SK-N-SH (cell line): Measurements from ENCODE around the gene RIOK1. TPM values are rescaled to one million over a fixed set of nuclear protein-coding genes. Genes with fewer than 3 reads are reported as not detected.

ENCODE experiments used
- CTCF ChIA-PET: fragments of 300-600, 350-600 bp; formaldehyde crosslinking; extraction: SDS; loops from one replicate; lab custom pipeline; 2021; lab: Yijun Ruan, JAX
- POLR2A ChIA-PET: fragments of 350-600 bp; sonication (Branson Sonifier 250); formaldehyde crosslinking; extraction: SDS; loops from one replicate; lab custom pipeline; 2020; ENCODE audit warnings: antibody characterized with exemption, inconsistent platforms; lab: Yijun Ruan, JAX
- DNase-seq: peaks from one replicate; pipeline ENCODE4 v3.0.0; 2012
- H2AFZ ChIP-seq: fragments of 200-600 bp; sonication (generic); 2 replicates; pipeline ENCODE4 v1.8.1; 2016; ENCODE audit warnings: antibody characterized with exemption, mild to moderate bottlenecking, low read depth
- H3F3A ChIP-seq: fragments of 200-600 bp; sonication (generic); replicated peaks from 2 replicates; pipeline ENCODE3; 2016; ENCODE audit warnings: antibody characterized with exemption, mild to moderate bottlenecking; ENCODE audit not compliant: insufficient read depth
- H3K27ac ChIP-seq, 2 experiments: fragments of 200-500 bp in 1 of 2; fragments of 200-600 bp in 1 of 2; sonication (Bioruptor generic) in 1 of 2; sonication (generic), shearing (Covaris generic) in 1 of 2; 2 replicates each; pipeline versions ENCODE4 v1.5.1 to v1.6.1; 2014 to 2016; ENCODE audit warnings: low read depth in 2 of 2, inconsistent platforms in 1 of 2, low read length in 1 of 2, mild to moderate bottlenecking in 1 of 2, mixed read lengths in 1 of 2
- H3K27me3 ChIP-seq: fragments of 200-600 bp; sonication (generic), shearing (Covaris generic); 2 replicates; pipeline ENCODE4 v1.6.1; 2016; ENCODE audit warnings: mixed run types; ENCODE audit not compliant: insufficient read depth
- H3K36me3 ChIP-seq, 2 experiments: fragments of 200-500 bp in 1 of 2; fragments of 200-600 bp in 1 of 2; sonication (Bioruptor generic) in 1 of 2; sonication (generic) in 1 of 2; replicated peaks in 1 of 2; 2 replicates each; pipeline versions ENCODE3 to v1.5.1; 2014 to 2016; ENCODE audit warnings: low read length in 1 of 2, mild to moderate bottlenecking in 1 of 2; ENCODE audit not compliant: insufficient read depth in 2 of 2, control insufficient read depth in 1 of 2
- H3K4me1 ChIP-seq, 2 experiments: fragments of 200-500 bp in 1 of 2; fragments of 200-600 bp in 1 of 2; sonication (Bioruptor generic) in 1 of 2; sonication (generic), shearing (Covaris generic) in 1 of 2; 2 replicates each; pipeline versions ENCODE4 v1.5.1 to v1.6.1; 2014 to 2016; ENCODE audit warnings: low read depth in 1 of 2, low read length in 1 of 2, mixed run types in 1 of 2; ENCODE audit not compliant: insufficient read depth in 2 of 2, control insufficient read depth in 1 of 2
- H3K4me2 ChIP-seq: fragments of 200-600 bp; sonication (generic), shearing (Covaris generic); 2 replicates; pipeline ENCODE4 v1.6.1; 2017; ENCODE audit warnings: mixed run types
- H3K4me3 ChIP-seq, 2 experiments: fragments of 200-500 bp in 1 of 2; fragments of 200-600 bp in 1 of 2; sonication (Bioruptor generic) in 1 of 2; sonication (generic), shearing (Covaris generic) in 1 of 2; 2 replicates each; pipeline versions ENCODE4 v1.5.1 to v1.8.1; 2014 to 2016; ENCODE audit warnings: low read depth in 2 of 2, inconsistent platforms in 1 of 2, low read length in 1 of 2, mild to moderate bottlenecking in 1 of 2, mixed read lengths in 1 of 2, moderate library complexity in 1 of 2
- H3K79me2 ChIP-seq: fragments of 200-600 bp; sonication (generic); 2 replicates; pipeline ENCODE4 v1.8.1; 2017; ENCODE audit warnings: mild to moderate bottlenecking; ENCODE audit not compliant: insufficient read depth
- H3K9ac ChIP-seq: fragments of 200-600 bp; sonication (generic); 2 replicates; pipeline ENCODE4 v1.6.1; 2017; ENCODE audit warnings: mixed run types
- H3K9me2 ChIP-seq: fragments of 200-600 bp; sonication (generic); 2 replicates; pipeline ENCODE4 v1.6.1; 2017; ENCODE audit warnings: mixed run types
- H3K9me3 ChIP-seq: fragments of 200-600 bp; sonication (generic); 2 replicates; pipeline ENCODE4 v1.6.1; 2017; ENCODE audit warnings: mixed run types, mild to moderate bottlenecking, moderate library complexity
- H4K20me1 ChIP-seq: fragments of 200-600 bp; sonication (generic); 2 replicates; pipeline ENCODE4 v1.6.1; 2017; ENCODE audit warnings: mild to moderate bottlenecking, mixed run types; ENCODE audit not compliant: insufficient read depth
- CHD2 ChIP-seq: fragments of 150-350 bp; IDR thresholded peaks from 2 replicates; pipeline ENCODE4 v1.6.1; 2018; ENCODE audit warnings: low read length; ENCODE audit not compliant: partially characterized antibody
- ELF1 ChIP-seq: IDR thresholded peaks from 2 replicates; pipeline ENCODE4 v1.4.0; 2012
- EP300 ChIP-seq, 2 experiments: IDR thresholded peaks; 2 replicates each; pipeline versions ENCODE4 v1.4.0 to v1.6.1; 2012; ENCODE audit warnings: borderline replicate concordance in 1 of 2, low read depth in 1 of 2, low read length in 1 of 2
- EZH2phosphoT487 ChIP-seq: fragments of 200-600 bp; sonication (generic); IDR thresholded peaks from 2 replicates; pipeline ENCODE4 v1.6.1; 2017; ENCODE audit warnings: low read depth, mixed run types, mild to moderate bottlenecking, antibody characterized with exemption, moderate library complexity, borderline replicate concordance
- FOXJ3 ChIP-seq: sonication (generic); formaldehyde crosslinking; IDR thresholded peaks from 2 replicates; pipeline ENCODE4 v1.5.1; 2020; ENCODE audit warnings: mild to moderate bottlenecking, missing genetic modification reagents
- MEF2A ChIP-seq: IDR thresholded peaks from 2 replicates; pipeline ENCODE4 v1.4.0; 2012; ENCODE audit warnings: low read depth, borderline replicate concordance
- RCOR1 ChIP-seq: fragments of 150-350 bp; IDR thresholded peaks from 2 replicates; pipeline ENCODE4 v1.6.1; 2017; ENCODE audit warnings: antibody characterized with exemption, low read length
- RFX5 ChIP-seq: IDR thresholded peaks from 2 replicates; pipeline ENCODE4 v1.6.1; 2012; ENCODE audit warnings: mild to moderate bottlenecking, improper control_type of control experiment, low read length
- RXRA ChIP-seq: IDR thresholded peaks from 2 replicates; pipeline ENCODE4 v1.4.0; 2012; ENCODE audit warnings: low read depth, mild to moderate bottlenecking, borderline replicate concordance
- TAF1 ChIP-seq: IDR thresholded peaks from 2 replicates; pipeline ENCODE4 v1.6.1; 2012; ENCODE audit warnings: low read depth, mild to moderate bottlenecking, low read length, moderate library complexity, borderline replicate concordance
- TCF12 ChIP-seq: IDR thresholded peaks from 2 replicates; pipeline ENCODE4 v1.4.0; 2012
- WGBS: methylation state at CpG from one replicate; pipeline ENCODE4 v1.1.6; 2017; ENCODE audit warnings: low lambda C conversion rate; 5-methylcytosine and 5-hydroxymethylcytosine counted together
- polyA plus RNA-seq, 3 experiments: library from polyadenylated mRNA; depleted of rRNA; stranded (reverse); fragments of >200 nt; gene quantifications; 2 replicates each; pipeline ENCODE4 v1.2.3, GENCODE V29; 2012
- TF ChIP-seq, protein P1 (sequence below): fragments of 150-350 bp; IDR thresholded peaks from 2 replicates; pipeline ENCODE4 v1.6.1; 2016; ENCODE audit warnings: mild to moderate bottlenecking, low read depth, low read length
- TF ChIP-seq, protein P2 (sequence below): IDR thresholded peaks from 2 replicates; pipeline ENCODE4 v1.4.0; 2012; ENCODE audit warnings: low read depth, borderline replicate concordance
- TF ChIP-seq, protein P3 (sequence below): IDR thresholded peaks from 2 replicates; pipeline ENCODE4 v1.4.0; 2012; ENCODE audit warnings: low read depth, borderline replicate concordance
- TF ChIP-seq, protein P4 (sequence below): IDR thresholded peaks from 2 replicates; pipeline ENCODE4; 2012

Gene RIOK1
- polyA plus RNA-seq, 1 of the 3 experiments (the other 2 are of a cell fraction), result 18.7 TPM

DNA sequence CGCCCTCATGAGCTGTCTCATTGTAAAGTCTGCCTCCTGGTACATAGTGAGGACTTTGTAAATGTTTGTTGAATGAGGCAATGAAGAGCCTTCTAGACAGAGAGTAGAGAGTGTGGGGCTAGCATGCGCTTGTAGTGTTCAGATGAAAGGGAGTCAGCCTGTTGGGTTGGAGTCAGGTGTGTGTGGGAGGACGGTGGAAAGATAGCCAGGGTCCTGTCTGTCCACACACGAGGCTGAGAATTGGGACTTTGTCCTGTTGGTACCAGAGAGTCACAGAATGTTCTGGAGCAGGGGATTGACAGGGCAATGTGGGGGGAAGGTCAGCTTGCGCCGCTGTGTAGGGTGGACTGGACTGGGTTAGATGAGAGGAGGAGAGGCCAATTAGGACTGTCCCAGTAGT, 58.6 kb downstream of the RIOK1 start:
- no peaks in the 10 kb centered on the region; the same call in 1 of the 2 replicates for H3K27me3 ChIP-seq
- H3K4me2 ChIP-seq, result no peak overlapping the region
- no peaks in the 10 kb centered on the region for H3F3A ChIP-seq
- H3K9ac ChIP-seq, result no peak overlapping the region
- H4K20me1 ChIP-seq, result no peaks in the 10 kb centered on the region
- CTCF ChIA-PET, result interaction anchor here (0.9 kb wide), 1 partner anchor 59 kb away, joined by 4 read pairs; the partner anchor contains the start of genes CAGE1 and RIOK1
- no peak for DNase-seq
- no peak overlapping the region for H3K4me3 ChIP-seq
- H3K9me2 ChIP-seq, result no peaks in the 10 kb centered on the region
- H3K9me3 ChIP-seq, result no peaks in the 10 kb centered on the region
- no peak overlapping the region for H2AFZ ChIP-seq
- no peak overlapping the region for H3K27ac ChIP-seq
- H3K4me1 ChIP-seq, result no peaks in the 10 kb centered on the region
- H3K79me2 ChIP-seq, result no peaks in the 10 kb centered on the region
- 64% methylated on average over 6 of the region's 6 CpGs for WGBS
- H3K36me3 ChIP-seq, result no peaks in the 10 kb centered on the region
- TF ChIP-seq, protein P1, sequence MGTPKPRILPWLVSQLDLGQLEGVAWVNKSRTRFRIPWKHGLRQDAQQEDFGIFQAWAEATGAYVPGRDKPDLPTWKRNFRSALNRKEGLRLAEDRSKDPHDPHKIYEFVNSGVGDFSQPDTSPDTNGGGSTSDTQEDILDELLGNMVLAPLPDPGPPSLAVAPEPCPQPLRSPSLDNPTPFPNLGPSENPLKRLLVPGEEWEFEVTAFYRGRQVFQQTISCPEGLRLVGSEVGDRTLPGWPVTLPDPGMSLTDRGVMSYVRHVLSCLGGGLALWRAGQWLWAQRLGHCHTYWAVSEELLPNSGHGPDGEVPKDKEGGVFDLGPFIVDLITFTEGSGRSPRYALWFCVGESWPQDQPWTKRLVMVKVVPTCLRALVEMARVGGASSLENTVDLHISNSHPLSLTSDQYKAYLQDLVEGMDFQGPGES, result no peak
- TF ChIP-seq RFX5, result no peak
- TF ChIP-seq RCOR1, result no peak
- TF ChIP-seq, protein P2, sequence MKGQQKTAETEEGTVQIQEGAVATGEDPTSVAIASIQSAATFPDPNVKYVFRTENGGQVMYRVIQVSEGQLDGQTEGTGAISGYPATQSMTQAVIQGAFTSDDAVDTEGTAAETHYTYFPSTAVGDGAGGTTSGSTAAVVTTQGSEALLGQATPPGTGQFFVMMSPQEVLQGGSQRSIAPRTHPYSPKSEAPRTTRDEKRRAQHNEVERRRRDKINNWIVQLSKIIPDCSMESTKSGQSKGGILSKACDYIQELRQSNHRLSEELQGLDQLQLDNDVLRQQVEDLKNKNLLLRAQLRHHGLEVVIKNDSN, result no peak
- no peak for TF ChIP-seq EP300 (IDR thresholded peaks at IDR 0.05; ENCODE audit: borderline replicate concordance in 1 of 2, low read depth in 1 of 2, low read length in 1 of 2)
- TF ChIP-seq, protein P3, sequence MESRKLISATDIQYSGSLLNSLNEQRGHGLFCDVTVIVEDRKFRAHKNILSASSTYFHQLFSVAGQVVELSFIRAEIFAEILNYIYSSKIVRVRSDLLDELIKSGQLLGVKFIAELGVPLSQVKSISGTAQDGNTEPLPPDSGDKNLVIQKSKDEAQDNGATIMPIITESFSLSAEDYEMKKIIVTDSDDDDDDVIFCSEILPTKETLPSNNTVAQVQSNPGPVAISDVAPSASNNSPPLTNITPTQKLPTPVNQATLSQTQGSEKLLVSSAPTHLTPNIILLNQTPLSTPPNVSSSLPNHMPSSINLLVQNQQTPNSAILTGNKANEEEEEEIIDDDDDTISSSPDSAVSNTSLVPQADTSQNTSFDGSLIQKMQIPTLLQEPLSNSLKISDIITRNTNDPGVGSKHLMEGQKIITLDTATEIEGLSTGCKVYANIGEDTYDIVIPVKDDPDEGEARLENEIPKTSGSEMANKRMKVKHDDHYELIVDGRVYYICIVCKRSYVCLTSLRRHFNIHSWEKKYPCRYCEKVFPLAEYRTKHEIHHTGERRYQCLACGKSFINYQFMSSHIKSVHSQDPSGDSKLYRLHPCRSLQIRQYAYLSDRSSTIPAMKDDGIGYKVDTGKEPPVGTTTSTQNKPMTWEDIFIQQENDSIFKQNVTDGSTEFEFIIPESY, result no peak
- TF ChIP-seq, protein P4, sequence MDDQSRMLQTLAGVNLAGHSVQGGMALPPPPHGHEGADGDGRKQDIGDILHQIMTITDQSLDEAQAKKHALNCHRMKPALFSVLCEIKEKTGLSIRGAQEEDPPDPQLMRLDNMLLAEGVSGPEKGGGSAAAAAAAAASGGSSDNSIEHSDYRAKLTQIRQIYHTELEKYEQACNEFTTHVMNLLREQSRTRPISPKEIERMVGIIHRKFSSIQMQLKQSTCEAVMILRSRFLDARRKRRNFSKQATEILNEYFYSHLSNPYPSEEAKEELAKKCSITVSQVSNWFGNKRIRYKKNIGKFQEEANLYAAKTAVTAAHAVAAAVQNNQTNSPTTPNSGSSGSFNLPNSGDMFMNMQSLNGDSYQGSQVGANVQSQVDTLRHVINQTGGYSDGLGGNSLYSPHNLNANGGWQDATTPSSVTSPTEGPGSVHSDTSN, result no peak
- TF ChIP-seq TAF1, result no peak
- TF ChIP-seq FOXJ3 (CRISPR knock-in tag), result no peak
- TF ChIP-seq CHD2, result no peak
- TF ChIP-seq ELF1, result no peak
- TF ChIP-seq RXRA, result no peak
- no peak for TF ChIP-seq TCF12
- TF ChIP-seq MEF2A, result no peak
- no peak for TF ChIP-seq EZH2phosphoT487
- TF ChIP-seq, all 33 proteins: peak for 0
- POLR2A ChIA-PET, result no interaction called here
